ENCODE measurements around the gene WWTR1. TPM values are rescaled to one million over a fixed set of nuclear protein-coding genes. Genes with fewer than 3 reads are reported as not detected.

WWTR1 gene
- total and polyA plus RNA-seq, 4 experiments from 2014 or later = 0.41 to 1.2 (median 1.1) TPM; not detected in 1

GRCh38 chr3:149545049-149545448, 112.8 kb downstream of the WWTR1 start:
- no peak for DNase-seq
- Mint-ChIP-seq H3K27ac (no peak overlapping the region), H3K4me1 (no peaks in the 10 kb centered on the region), H3K27me3 (peaks cover 0 to 8% of the 10 kb centered on the region in 2 donors), H3K36me3 (no peaks in the 10 kb centered on the region), H3K4me3 (no peak overlapping the region), H3K9me3 (peaks cover 0 to 2% (median 0%) of the 10 kb centered on the region in 8 donors)
- Histone ChIP-seq H3K4me3 (ENCODE audit: low read length in 2 of 2) (no peak overlapping the region), H3K36me3 (ENCODE audit: insufficient read depth, low read length) (no peaks in the 10 kb centered on the region), H3K27ac (ENCODE audit: low read depth, low read length) (no peak overlapping the region), H3K4me1 (ENCODE audit: insufficient read depth, low read length) (no peaks in the 10 kb centered on the region), H3K27me3 (ENCODE audit: insufficient read depth, low read length) (no peaks in the 10 kb centered on the region), H3K9me3 (ENCODE audit: control insufficient read depth in 1 of 2, low read length in 2 of 2) (no peaks in the 10 kb centered on the region)
- CTCF ChIA-PET (ENCODE audit: partially characterized antibody) = no interaction called here
- intact Hi-C loops (cut with micrococcal nuclease) = no loop called here
- POLR2A ChIA-PET (ENCODE audit: partially characterized antibody) = no interaction called here

GRCh38 chr3:149542375-149543312, 115.2 kb downstream of the WWTR1 start:
- Histone ChIP-seq H3K4me1 (ENCODE audit: insufficient read depth, low read length) (no peaks in the 10 kb centered on the region), H3K27ac (ENCODE audit: low read depth, low read length) (no peak overlapping the region), H3K4me3 (ENCODE audit: low read length in 2 of 2) (no peak overlapping the region), H3K9me3 (ENCODE audit: control insufficient read depth in 1 of 2, low read length in 2 of 2) (no peaks in the 10 kb centered on the region), H3K36me3 (ENCODE audit: insufficient read depth, low read length) (no peaks in the 10 kb centered on the region), H3K27me3 (ENCODE audit: insufficient read depth, low read length) (no peaks in the 10 kb centered on the region)
- Mint-ChIP-seq H3K27ac (no peak overlapping the region), H3K9me3 (peaks cover 0 to 2% (median 0%) of the 10 kb centered on the region in 8 donors), H3K4me3 (no peak overlapping the region), H3K36me3 (no peaks in the 10 kb centered on the region), H3K27me3 (peaks cover 0 to 8% of the 10 kb centered on the region in 2 donors), H3K4me1 (no peaks in the 10 kb centered on the region)
- POLR2A ChIA-PET (ENCODE audit: partially characterized antibody) = no interaction called here
- no peak for DNase-seq
- intact Hi-C loops (cut with micrococcal nuclease) = no loop called here
- CTCF ChIA-PET (ENCODE audit: partially characterized antibody) = no interaction called here

DNA sequence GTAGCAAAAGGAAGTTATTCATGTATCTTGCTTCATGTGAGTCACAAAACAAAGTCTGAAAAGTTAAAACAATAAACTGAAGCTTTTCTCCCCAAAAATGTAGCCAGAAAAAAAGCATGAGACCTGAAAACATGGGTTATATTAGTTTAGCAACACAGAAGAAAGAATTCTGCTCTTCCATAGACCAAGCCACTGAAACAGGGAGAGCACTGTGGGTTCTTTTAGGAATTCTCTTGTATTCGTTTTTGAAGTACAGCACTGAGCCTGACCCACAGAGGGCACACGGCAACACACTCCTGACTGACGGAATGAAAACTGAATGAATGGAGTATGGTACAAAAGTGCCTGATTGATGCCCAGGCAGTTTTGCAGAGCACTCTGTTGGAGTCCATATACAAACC, 116.7 kb downstream of the WWTR1 start:
- H3K27ac ChIP-seq (ENCODE audit: low read depth, low read length) = no peak overlapping the region
- Mint-ChIP-seq H3K36me3 (no peaks in the 10 kb centered on the region), H3K4me1 (no peaks in the 10 kb centered on the region), H3K27me3 (peaks cover 0 to 6% of the 10 kb centered on the region in 2 donors), H3K4me3 (no peak overlapping the region), H3K9me3 (peaks cover 0 to 2% (median 0%) of the 10 kb centered on the region in 8 donors), H3K27ac (no peak overlapping the region)
- no peaks in the 10 kb centered on the region for H3K9me3 ChIP-seq (ENCODE audit: control insufficient read depth in 1 of 2, low read length in 2 of 2)
- no peak overlapping the region for H3K4me3 ChIP-seq (ENCODE audit: low read length in 2 of 2)
- no peaks in the 10 kb centered on the region for H3K4me1 ChIP-seq (ENCODE audit: insufficient read depth, low read length)
- ChIA-PET CTCF (ENCODE audit: partially characterized antibody) (no interaction called here), POLR2A (ENCODE audit: partially characterized antibody) (no interaction called here)
- intact Hi-C loops (cut with micrococcal nuclease) = no loop called here
- no peaks in the 10 kb centered on the region for H3K27me3 ChIP-seq (ENCODE audit: insufficient read depth, low read length)
- DNase-seq = no peak
- H3K36me3 ChIP-seq (ENCODE audit: insufficient read depth, low read length) = no peaks in the 10 kb centered on the region

GRCh38 chr3:149538371-149538770, 119.5 kb downstream of the WWTR1 start:
- ChIA-PET CTCF (ENCODE audit: partially characterized antibody) (no interaction called here), POLR2A (ENCODE audit: partially characterized antibody) (no interaction called here)
- no peak overlapping the region for H3K4me3 Mint-ChIP-seq
- H3K27me3 ChIP-seq (ENCODE audit: insufficient read depth, low read length) = no peaks in the 10 kb centered on the region
- H3K4me3 ChIP-seq (ENCODE audit: low read length in 2 of 2) = no peak overlapping the region
- no peak overlapping the region for H3K27ac ChIP-seq (ENCODE audit: low read depth, low read length)
- peaks cover 0 to 2% (median 0%) of the 10 kb centered on the region in 8 donors for H3K9me3 Mint-ChIP-seq
- H3K4me1 Mint-ChIP-seq = no peaks in the 10 kb centered on the region
- H3K9me3 ChIP-seq (ENCODE audit: control insufficient read depth in 1 of 2, low read length in 2 of 2) = no peaks in the 10 kb centered on the region
- H3K4me1 ChIP-seq (ENCODE audit: insufficient read depth, low read length) = no peaks in the 10 kb centered on the region
- DNase-seq = no peak
- intact Hi-C loops (cut with micrococcal nuclease) = no loop called here
- no peaks in the 10 kb centered on the region for H3K36me3 ChIP-seq (ENCODE audit: insufficient read depth, low read length)
- no peak overlapping the region for H3K27ac Mint-ChIP-seq
- H3K27me3 Mint-ChIP-seq = peaks cover 6 to 7% of the 10 kb centered on the region in 2 donors
- no peaks in the 10 kb centered on the region for H3K36me3 Mint-ChIP-seq

DNA sequence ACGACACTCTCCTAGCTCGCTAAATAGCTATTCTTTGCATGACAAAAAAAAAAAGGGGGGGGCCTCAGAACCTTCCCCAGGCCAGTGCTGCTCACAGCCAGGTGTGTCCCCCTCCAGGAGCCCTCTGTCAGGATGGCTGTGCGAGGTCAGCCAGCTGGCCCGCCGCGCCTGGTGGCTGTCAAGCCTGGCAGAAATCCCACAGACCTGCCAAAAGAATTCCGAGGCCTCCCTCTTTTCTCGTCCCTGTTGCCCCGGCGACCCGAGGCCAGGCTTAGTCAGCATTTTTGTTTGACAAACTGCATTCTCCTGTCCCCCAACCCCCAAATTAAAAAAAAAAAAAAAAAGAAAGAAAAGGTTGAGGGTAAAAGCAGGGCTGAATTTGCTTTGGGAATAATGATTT, 121.4 kb downstream of the WWTR1 start:
- no peak overlapping the region for H3K27ac Mint-ChIP-seq
- Histone ChIP-seq H3K4me3 (ENCODE audit: low read length in 2 of 2) (no peak overlapping the region), H3K27ac (ENCODE audit: low read depth, low read length) (no peak overlapping the region), H3K27me3 (ENCODE audit: insufficient read depth, low read length) (no peaks in the 10 kb centered on the region), H3K9me3 (ENCODE audit: control insufficient read depth in 1 of 2, low read length in 2 of 2) (no peaks in the 10 kb centered on the region), H3K4me1 (ENCODE audit: insufficient read depth, low read length) (no peaks in the 10 kb centered on the region), H3K36me3 (ENCODE audit: insufficient read depth, low read length) (no peaks in the 10 kb centered on the region)
- peaks cover 6 to 7% of the 10 kb centered on the region in 2 donors for H3K27me3 Mint-ChIP-seq
- no peaks in the 10 kb centered on the region for H3K36me3 Mint-ChIP-seq
- no peak overlapping the region for H3K4me3 Mint-ChIP-seq
- H3K9me3 Mint-ChIP-seq = peaks cover 0 to 2% (median 0%) of the 10 kb centered on the region in 8 donors
- POLR2A ChIA-PET (ENCODE audit: partially characterized antibody) = no interaction called here
- DNase-seq = no peak
- H3K4me1 Mint-ChIP-seq = peaks cover 0 to 3% (median 0%) of the 10 kb centered on the region in 4 donors
- CTCF ChIA-PET (ENCODE audit: partially characterized antibody) = no interaction called here
- intact Hi-C loops (cut with micrococcal nuclease) = no loop called here

GRCh38 chr3:149535333-149535685, 122.5 kb downstream of the WWTR1 start:
- POLR2A ChIA-PET (ENCODE audit: partially characterized antibody) = no interaction called here
- no peaks in the 10 kb centered on the region for H3K9me3 ChIP-seq (ENCODE audit: control insufficient read depth in 1 of 2, low read length in 2 of 2)
- no peak for DNase-seq
- Mint-ChIP-seq H3K27ac (no peak overlapping the region), H3K4me3 (no peak overlapping the region), H3K27me3 (peaks cover 7 to 8% of the 10 kb centered on the region in 2 donors), H3K36me3 (no peaks in the 10 kb centered on the region), H3K4me1 (peaks cover 0 to 3% (median 0%) of the 10 kb centered on the region in 4 donors), H3K9me3 (no peaks in the 10 kb centered on the region)
- H3K27ac ChIP-seq (ENCODE audit: low read depth, low read length) = no peak overlapping the region
- no peaks in the 10 kb centered on the region for H3K27me3 ChIP-seq (ENCODE audit: insufficient read depth, low read length)
- intact Hi-C loops (cut with micrococcal nuclease) = no loop called here
- no peaks in the 10 kb centered on the region for H3K4me1 ChIP-seq (ENCODE audit: insufficient read depth, low read length)
- H3K4me3 ChIP-seq (ENCODE audit: low read length in 2 of 2) = no peak overlapping the region
- H3K36me3 ChIP-seq (ENCODE audit: insufficient read depth, low read length) = no peaks in the 10 kb centered on the region
- CTCF ChIA-PET (ENCODE audit: partially characterized antibody) = interaction anchor here (1.6 kb wide), 1 partner anchor 40 kb away, joined by 4 read pairs; no protein-coding TSS in a partner anchor

DNA sequence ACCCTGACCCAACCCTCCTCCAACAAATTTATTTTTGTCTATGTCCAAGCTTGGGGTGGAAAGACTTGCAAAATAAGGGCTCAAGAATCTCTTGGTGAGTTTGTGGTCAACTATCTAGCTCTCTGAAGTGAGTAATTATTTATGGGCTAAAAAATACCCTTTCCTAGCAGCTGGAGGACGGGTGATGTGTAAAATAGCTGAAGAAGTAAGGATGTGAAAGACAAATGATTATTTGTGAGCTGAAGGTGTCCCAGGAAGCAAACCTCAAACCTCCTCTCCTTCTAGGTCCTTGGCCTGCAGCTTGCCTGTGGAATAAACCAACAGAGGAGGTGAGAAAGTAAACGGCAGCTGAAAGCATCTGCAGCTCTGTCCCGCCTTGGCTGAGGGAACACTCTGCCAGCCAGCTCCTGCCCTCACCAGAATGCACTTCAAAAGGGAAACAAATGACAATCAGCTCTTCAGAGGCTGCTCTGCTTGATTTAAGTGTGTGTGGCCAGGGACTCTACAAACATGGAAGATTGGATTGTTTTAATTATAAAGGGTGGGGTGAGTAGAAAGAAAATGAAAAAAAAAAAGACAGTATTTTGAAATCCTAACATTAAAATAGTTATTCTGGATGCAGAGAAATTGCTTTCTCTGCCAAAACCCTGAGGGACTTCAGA, 123.0 kb downstream of the WWTR1 start:
- Mint-ChIP-seq H3K4me3 (no peak overlapping the region), H3K27ac (no peak overlapping the region), H3K36me3 (no peaks in the 10 kb centered on the region), H3K4me1 (peaks cover 0 to 3% (median 0%) of the 10 kb centered on the region in 4 donors), H3K27me3 (peaks cover 7 to 8% of the 10 kb centered on the region in 2 donors), H3K9me3 (no peaks in the 10 kb centered on the region)
- no peak overlapping the region for H3K27ac ChIP-seq (ENCODE audit: low read depth, low read length)
- no peaks in the 10 kb centered on the region for H3K27me3 ChIP-seq (ENCODE audit: insufficient read depth, low read length)
- no peak overlapping the region for H3K4me3 ChIP-seq (ENCODE audit: low read length in 2 of 2)
- H3K36me3 ChIP-seq (ENCODE audit: insufficient read depth, low read length) = no peaks in the 10 kb centered on the region
- no peaks in the 10 kb centered on the region for H3K9me3 ChIP-seq (ENCODE audit: control insufficient read depth in 1 of 2, low read length in 2 of 2)
- DNase-seq = no peak
- no peaks in the 10 kb centered on the region for H3K4me1 ChIP-seq (ENCODE audit: insufficient read depth, low read length)
- CTCF ChIA-PET (ENCODE audit: partially characterized antibody) = interaction anchor here (1.6 kb wide), 1 partner anchor 40 kb away, joined by 4 read pairs; no protein-coding TSS in a partner anchor
- POLR2A ChIA-PET (ENCODE audit: partially characterized antibody) = no interaction called here
- intact Hi-C loops (cut with micrococcal nuclease) = no loop called here
